GM23248 (cell line): Measurements from ENCODE around the gene PHLPP2. TPM values are rescaled to one million over a fixed set of nuclear protein-coding genes. Genes with fewer than 3 reads are reported as not detected.
A peak's percentile ranks its signal among the peaks of the same experiment; 100 is the strongest.

Source experiments
- DNase-seq: peaks from one replicate; pipeline ENCODE4 v3.0.0-alpha.2; 2015
- H2AFZ ChIP-seq: fragments of 200-600 bp; sonication (generic); 2 replicates; pipeline ENCODE4 v1.6.1; 2016; ENCODE audit warnings: antibody characterized with exemption
- H3F3A ChIP-seq: fragments of 200-600 bp; sonication (generic); 2 replicates; pipeline ENCODE4 v1.6.1; 2016; ENCODE audit warnings: mild to moderate bottlenecking, antibody characterized with exemption, mixed run types; ENCODE audit not compliant: insufficient read depth
- H3K27ac ChIP-seq: fragments of 200-600 bp; sonication (generic); 2 replicates; pipeline ENCODE4 v1.5.1; 2016; ENCODE audit warnings: mild to moderate bottlenecking
- H3K27me3 ChIP-seq: fragments of 200-600 bp; sonication (generic); replicated peaks from 2 replicates; pipeline ENCODE4 v1.6.1; 2016; ENCODE audit warnings: mild to moderate bottlenecking; ENCODE audit not compliant: insufficient read depth
- H3K36me3 ChIP-seq: fragments of 200-600 bp; sonication (generic); 2 replicates; pipeline ENCODE4 v1.6.1; 2016; ENCODE audit warnings: low read depth, mild to moderate bottlenecking
- H3K4me1 ChIP-seq: fragments of 200-600 bp; sonication (generic); 2 replicates; pipeline ENCODE4 v1.6.1; 2016; ENCODE audit warnings: mild to moderate bottlenecking; ENCODE audit not compliant: insufficient read depth
- H3K4me2 ChIP-seq: fragments of 200-600 bp; sonication (generic); one replicate; pipeline ENCODE4 v1.6.1; 2016; ENCODE audit warnings: mild to moderate bottlenecking; ENCODE audit not compliant: unreplicated experiment
- H3K4me3 ChIP-seq: fragments of 200-600 bp; sonication (generic); 2 replicates; pipeline ENCODE4 v1.5.1; 2016; ENCODE audit warnings: mild to moderate bottlenecking
- H3K79me2 ChIP-seq: fragments of 200-600 bp; sonication (generic); 2 replicates; pipeline ENCODE4 v1.6.1; 2016; ENCODE audit warnings: mild to moderate bottlenecking; ENCODE audit not compliant: insufficient read depth
- H3K9ac ChIP-seq: fragments of 200-600 bp; sonication (generic); 2 replicates; pipeline ENCODE4 v1.6.1; 2016; ENCODE audit warnings: mild to moderate bottlenecking
- H3K9me2 ChIP-seq: fragments of 200-600 bp; sonication (generic); 2 replicates; pipeline ENCODE4 v1.6.1; 2016; ENCODE audit warnings: mixed run types, mild to moderate bottlenecking, moderate library complexity; ENCODE audit not compliant: insufficient read depth
- H3K9me3 ChIP-seq: fragments of 200-600 bp; sonication (generic); one replicate; pipeline ENCODE4 v1.6.1; 2017; ENCODE audit warnings: low read depth
- H4K20me1 ChIP-seq: fragments of 200-600 bp; sonication (generic); 2 replicates; pipeline ENCODE4 v1.6.0; 2016; ENCODE audit not compliant: insufficient read depth
- EZH2 ChIP-seq: fragments of 200-600 bp; sonication (generic); IDR thresholded peaks from 2 replicates; pipeline ENCODE4 v1.6.1; 2018; ENCODE audit warnings: antibody characterized with exemption, mild to moderate bottlenecking; ENCODE audit not compliant: insufficient read depth, poor library complexity, severe bottlenecking
- EZH2phosphoT487 ChIP-seq: fragments of 200-600 bp; sonication (generic); IDR thresholded peaks from 2 replicates; pipeline ENCODE4 v1.6.1; 2018; ENCODE audit warnings: antibody characterized with exemption, moderate library complexity, mild to moderate bottlenecking, low read depth; ENCODE audit not compliant: insufficient read depth
- WGBS, 2 experiments: methylation state at CpG; one replicate each; pipeline ENCODE4 v1.1.6; 2015 to 2017; ENCODE audit warnings: low lambda C conversion rate in 2 of 2, low coverage in 1 of 2; ENCODE audit errors: missing lambda C conversion rate in 2 of 2; 5-methylcytosine and 5-hydroxymethylcytosine counted together
- in situ Hi-C: fragments of 300-500 bp; cut with MboI; formaldehyde crosslinking; loops from 2 replicates; pipeline ENCODE4 v1.15.0; 2020
- polyA plus RNA-seq: library from polyadenylated mRNA; unstranded; fragments of >200 nt; fragmentation: Nextera tagmentation; extraction: Ambion mirVana; gene quantifications from 2 replicates; pipeline ENCODE4 v1.2.1, GENCODE V29; 2016
- total RNA-seq: library from RNA; depleted of rRNA; stranded (reverse); fragments of >200 nt; shearing (Covaris generic); gene quantifications from 2 replicates; pipeline ENCODE4 v1.2.3, GENCODE V29; 2014

The PHLPP2 gene
- total and polyA plus RNA-seq, 2 experiments from 2014 or later = 2.6 to 7.1 TPM

- Histone ChIP-seq H3K36me3 (no peaks in the 10 kb centered on the region), H4K20me1 (no peaks in the 10 kb centered on the region), H3K4me3 (no peak overlapping the region), H3K9ac (no peak overlapping the region), H3F3A (no peaks in the 10 kb centered on the region), H3K27ac (no peak overlapping the region), H3K4me1 (no peaks in the 10 kb centered on the region), H3K9me2 (no peaks in the 10 kb centered on the region), H3K27me3 (peaks cover 24% of the 10 kb centered on the region), H3K9me3 (no peaks in the 10 kb centered on the region), H2AFZ (no peak overlapping the region), H3K4me2 (no peak overlapping the region), H3K79me2 (no peaks in the 10 kb centered on the region)
- no peak for TF ChIP-seq EZH2phosphoT487
- no peak for TF ChIP-seq EZH2
- DNase-seq = no peak
- in situ Hi-C loops = no loop called here
- 67 to 71% methylated on average over 11 of the region's 11 CpGs for WGBS, 2 experiments
Measured at GRCh38 chr16:71629278-71630016, 95.1 kb downstream of the PHLPP2 start.

GRCh38 chr16:71628810-71629209 lies 95.7 kb downstream of the PHLPP2 start:
- Histone ChIP-seq H4K20me1 (no peaks in the 10 kb centered on the region), H3K36me3 (no peaks in the 10 kb centered on the region), H3K9ac (no peak overlapping the region), H3K9me3 (no peaks in the 10 kb centered on the region), H3K27ac (no peak overlapping the region), H3K4me3 (no peak overlapping the region), H3F3A (no peaks in the 10 kb centered on the region), H2AFZ (no peak overlapping the region), H3K79me2 (no peaks in the 10 kb centered on the region), H3K27me3 (peaks cover 24% of the 10 kb centered on the region), H3K4me2 (no peak overlapping the region), H3K4me1 (no peaks in the 10 kb centered on the region), H3K9me2 (no peaks in the 10 kb centered on the region)
- no peak for TF ChIP-seq EZH2phosphoT487
- no peak for TF ChIP-seq EZH2
- DNase-seq = peak; percentile 29
- 52 to 56% methylated on average over 5 of the region's 5 CpGs for whole genome bisulfite sequencing, 2 experiments
- in situ Hi-C loops = no loop called here

GRCh38 chr16:71627731-71628181 lies 96.7 kb downstream of the PHLPP2 start:
- Histone ChIP-seq H3K79me2 (no peaks in the 10 kb centered on the region), H3F3A (no peaks in the 10 kb centered on the region), H4K20me1 (no peaks in the 10 kb centered on the region), H3K27me3 (peaks cover 24% of the 10 kb centered on the region), H3K4me3 (no peak overlapping the region), H3K9me2 (no peaks in the 10 kb centered on the region), H3K9me3 (no peaks in the 10 kb centered on the region), H3K4me1 (no peaks in the 10 kb centered on the region), H2AFZ (no peak overlapping the region), H3K36me3 (no peaks in the 10 kb centered on the region), H3K9ac (no peak overlapping the region), H3K27ac (no peak overlapping the region), H3K4me2 (no peak overlapping the region)
- WGBS, 2 experiments = 59 to 61% methylated on average over 7 of the region's 7 CpGs
- TF ChIP-seq EZH2 (no peak), EZH2phosphoT487 (no peak)
- no peak for DNase-seq
- in situ Hi-C loops = no loop called here

DNA sequence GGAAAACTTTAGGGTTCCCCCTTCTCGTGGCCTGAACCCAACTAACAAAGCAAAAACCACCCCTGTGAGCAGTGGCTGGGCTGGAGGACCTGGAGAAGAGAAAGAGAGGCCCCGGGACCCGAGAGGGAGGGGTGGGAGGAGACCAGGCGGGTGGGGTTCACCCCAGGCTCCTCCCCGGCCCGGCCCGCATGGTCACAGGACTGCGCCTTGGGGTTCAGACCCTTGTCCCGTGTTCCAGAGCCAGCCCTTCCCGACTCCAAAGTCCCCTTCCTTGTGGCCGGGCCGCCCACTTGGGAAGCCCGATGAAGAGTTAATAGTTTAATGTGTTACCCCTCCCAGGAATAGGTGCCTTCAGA lies 97.7 kb downstream of the PHLPP2 start:
- Histone ChIP-seq H3K9me3 (no peaks in the 10 kb centered on the region), H3K36me3 (no peaks in the 10 kb centered on the region), H3K9ac (no peak overlapping the region), H3K9me2 (no peaks in the 10 kb centered on the region), H3F3A (no peaks in the 10 kb centered on the region), H3K4me3 (peak overlapping the region; percentile 58), H3K27ac (no peak overlapping the region), H3K27me3 (peaks cover 24% of the 10 kb centered on the region), H2AFZ (peak overlapping the region; percentile 48), H3K4me2 (peak overlapping the region; percentile 65), H3K79me2 (no peaks in the 10 kb centered on the region), H4K20me1 (no peaks in the 10 kb centered on the region), H3K4me1 (no peaks in the 10 kb centered on the region)
- TF ChIP-seq EZH2 (no peak), EZH2phosphoT487 (no peak)
- in situ Hi-C loops = no loop called here
- peak; percentile 8 for DNase-seq
- WGBS, 2 experiments = 11% methylated on average over 8 to 13 of the region's 13 CpGs
